22Rv1 (cell line): ENCODE measurements around the gene CACNA1E.

Experiments used
- H3K27ac ChIP-seq: fragments of 450-650 bp; 2 replicates; pipeline ENCODE4 v1.5.1; 2017
- CTCF ChIP-seq: fragments of 450-650 bp; IDR thresholded peaks from 2 replicates; pipeline ENCODE4 v1.5.1; 2017; ENCODE audit warnings: mild to moderate bottlenecking
- ZFX ChIP-seq: fragments of 450-650 bp; IDR thresholded peaks from 2 replicates; pipeline ENCODE4 v1.6.1; 2017; ENCODE audit warnings: antibody characterized with exemption, borderline replicate concordance

Gene CACNA1E

GRCh38 chr1:181664543-181664942 lies 181.2 kb downstream of the CACNA1E start:
- no peak for TF ChIP-seq ZFX
- no peak for TF ChIP-seq CTCF
- no peak overlapping the region for H3K27ac ChIP-seq

GRCh38 chr1:181669246-181669645 lies 185.9 kb downstream of the CACNA1E start:
- TF ChIP-seq ZFX (no peak), CTCF (no peak)
- H3K27ac ChIP-seq: no peak overlapping the region

- H3K27ac ChIP-seq: no peak overlapping the region
- TF ChIP-seq ZFX (no peak), CTCF (no peak)
Measured at GRCh38 chr1:181674617-181675016, 191.3 kb downstream of the CACNA1E start.

- TF ChIP-seq ZFX (no peak), CTCF (no peak)
- H3K27ac ChIP-seq: no peak overlapping the region
Measured at GRCh38 chr1:181675091-181675917, 192.0 kb downstream of the CACNA1E start.

- TF ChIP-seq ZFX (no peak), CTCF (no peak)
Measured at GRCh38 chr1:181675918-181676190, 192.5 kb downstream of the CACNA1E start.

GRCh38 chr1:181676269-181676668 lies 193.0 kb downstream of the CACNA1E start:
- TF ChIP-seq ZFX: no peak
- TF ChIP-seq CTCF: no peak

More at GRCh38 chr1:181675918-181676190, 192.5 kb downstream of the CACNA1E start:
- H3K27ac ChIP-seq: no peak overlapping the region

GRCh38 chr1:181680332-181680731 lies 197.0 kb downstream of the CACNA1E start:
- TF ChIP-seq ZFX (no peak), CTCF (no peak)
- no peak overlapping the region for H3K27ac ChIP-seq

More at GRCh38 chr1:181676269-181676668, 193.0 kb downstream of the CACNA1E start:
- H3K27ac ChIP-seq: no peak overlapping the region
